H1 (cell line): ENCODE measurements around the gene RNF145. TPM values are rescaled to one million over a fixed set of nuclear protein-coding genes. Genes with fewer than 3 reads are reported as not detected.

ENCODE experiments used
- CTCF ChIA-PET: fragments of 300-600 bp; sonication (Branson Sonifier 250); formaldehyde crosslinking; loops from one replicate; lab custom pipeline; 2021; ENCODE audit not compliant: partially characterized antibody; lab: Charles Lee
- POLR2A ChIA-PET: fragments of 300-600 bp; sonication (Branson Sonifier 250); formaldehyde crosslinking; loops from one replicate; lab custom pipeline; 2021; ENCODE audit warnings: inconsistent platforms; ENCODE audit not compliant: partially characterized antibody; lab: Charles Lee
- DNase-seq, 2 experiments: peaks; one replicate each; pipeline versions ENCODE4 v3.0.0 to v3.0.0-alpha.2; 2010 to 2022; ENCODE audit warnings: low spot score in 2 of 2, low read depth in 1 of 2, mixed read lengths in 1 of 2
- FAIRE-seq: peaks from 2 replicates; lab custom pipeline; 2011; peaks lifted over from hg19 to GRCh38; lab: Jason Lieb, UNC
- H2AFZ ChIP-seq: 2 replicates; pipeline ENCODE4 v1.8.1; 2012; ENCODE audit warnings: low read length, inconsistent platforms
- H2AK5ac ChIP-seq: 2 replicates; pipeline ENCODE4 v1.6.1; 2013; ENCODE audit warnings: low read depth, low read length
- H2BK120ac ChIP-seq: replicated peaks from 2 replicates; pipeline ENCODE3; 2013; ENCODE audit warnings: low read depth, low read length, inconsistent platforms
- H2BK12ac ChIP-seq: 2 replicates; pipeline ENCODE4 v1.6.1; 2013; ENCODE audit warnings: low read depth, low read length
- H2BK15ac ChIP-seq: 2 replicates; pipeline ENCODE4 v1.6.1; 2013; ENCODE audit warnings: low read length
- H2BK20ac ChIP-seq: 2 replicates; pipeline ENCODE4 v1.6.1; 2013; ENCODE audit warnings: low read length
- H2BK5ac ChIP-seq: 2 replicates; pipeline ENCODE4 v1.6.1; 2013; ENCODE audit warnings: low read depth, low read length
- H3K14ac ChIP-seq: 2 replicates; pipeline ENCODE4 v1.6.1; 2013; ENCODE audit warnings: inconsistent platforms; ENCODE audit not compliant: insufficient read length
- H3K18ac ChIP-seq: 2 replicates; pipeline ENCODE4 v1.6.1; 2013; ENCODE audit warnings: low read length; ENCODE audit errors: extremely low read depth
- H3K23ac ChIP-seq: 2 replicates; pipeline ENCODE4 v1.6.1; 2013; ENCODE audit warnings: inconsistent platforms; ENCODE audit not compliant: insufficient read length
- H3K23me2 ChIP-seq: 2 replicates; pipeline ENCODE4 v1.6.1; 2013; ENCODE audit warnings: low read depth, low read length
- H3K27ac ChIP-seq: 2 replicates; pipeline ENCODE4 v1.6.1; 2011; ENCODE audit warnings: low read depth, low read length, inconsistent platforms
- H3K27me3 ChIP-seq, 4 experiments: replicated peaks in 1 of 4; 1 replicate in 1 of 4; 2 replicates in 3 of 4; pipeline versions ENCODE4 v1.6.1 to v1.8.1; 2011 to 2013; ENCODE audit warnings: low read length in 3 of 4, mild to moderate bottlenecking in 3 of 4, inconsistent platforms in 2 of 4, mixed read lengths in 2 of 4, moderate library complexity in 1 of 4; ENCODE audit not compliant: control insufficient read depth in 3 of 4, insufficient read depth in 3 of 4; ENCODE audit errors: extremely low read depth in 1 of 4
- H3K36me3 ChIP-seq, 4 experiments: 2 replicates each; pipeline versions ENCODE4 v1.6.1 to v1.8.1; 2011 to 2013; ENCODE audit warnings: mild to moderate bottlenecking in 4 of 4, low read length in 3 of 4, moderate library complexity in 2 of 4, control low read depth in 1 of 4, inconsistent platforms in 1 of 4; ENCODE audit not compliant: insufficient read depth in 4 of 4, control insufficient read depth in 2 of 4
- H3K4ac ChIP-seq: replicated peaks from 2 replicates; pipeline ENCODE3; 2013; ENCODE audit warnings: low read length, low read depth, mixed read lengths, inconsistent platforms; ENCODE audit not compliant: insufficient read length
- H3K4me1 ChIP-seq, 4 experiments: replicated peaks in 1 of 4; 1 replicate in 1 of 4; 2 replicates in 3 of 4; pipeline versions ENCODE4 v1.6.1 to v1.8.1; 2011 to 2013; ENCODE audit warnings: low read length in 3 of 4, inconsistent platforms in 2 of 4, mixed read lengths in 1 of 4; ENCODE audit not compliant: insufficient read depth in 4 of 4, control insufficient read depth in 3 of 4
- H3K4me2 ChIP-seq, 2 experiments: 2 replicates each; pipeline versions ENCODE4 v1.6.1 to v1.8.1; 2011 to 2013; ENCODE audit warnings: low read depth in 2 of 2, low read length in 2 of 2, control low read depth in 1 of 2, inconsistent platforms in 1 of 2, mild to moderate bottlenecking in 1 of 2; ENCODE audit not compliant: insufficient read depth in 1 of 2
- H3K4me3 ChIP-seq, 4 experiments: fragments of 200-600, 300-600 bp in 1 of 4; sonication (generic), shearing (Covaris generic), sonication (Bioruptor Twin) in 1 of 4; 2 replicates each; pipeline versions ENCODE4 v1.5.1 to v1.8.1; 2011 to 2016; ENCODE audit warnings: low read length in 4 of 4, low read depth in 3 of 4, control low read depth in 2 of 4, inconsistent platforms in 2 of 4, mild to moderate bottlenecking in 2 of 4, mixed read lengths in 1 of 4, moderate library complexity in 1 of 4; ENCODE audit not compliant: insufficient read depth in 2 of 4; ENCODE audit errors: extremely low read depth in 1 of 4
- H3K56ac ChIP-seq: replicated peaks from 2 replicates; pipeline ENCODE3; 2013; ENCODE audit warnings: low read depth, mild to moderate bottlenecking, mixed read lengths, low read length, inconsistent platforms; ENCODE audit not compliant: insufficient read length
- H3K79me1 ChIP-seq: 2 replicates; pipeline ENCODE4 v1.6.1; 2013; ENCODE audit warnings: low read depth, low read length, control low read depth
- H3K79me2 ChIP-seq, 2 experiments: 2 replicates each; pipeline versions ENCODE4 v1.6.1 to v1.8.1; 2012 to 2013; ENCODE audit warnings: low read length in 2 of 2, mild to moderate bottlenecking in 2 of 2, inconsistent platforms in 1 of 2; ENCODE audit not compliant: insufficient read depth in 2 of 2, control insufficient read depth in 1 of 2
- H3K9ac ChIP-seq, 4 experiments: replicated peaks in 1 of 4; 1 replicate in 1 of 4; 2 replicates in 3 of 4; pipeline versions ENCODE4 v1.6.1 to v1.8.1; 2011 to 2013; ENCODE audit warnings: low read depth in 3 of 4, low read length in 3 of 4, control low read depth in 2 of 4, mild to moderate bottlenecking in 2 of 4, moderate library complexity in 2 of 4, inconsistent platforms in 1 of 4; ENCODE audit errors: extremely low read depth in 1 of 4
- H3K9me3 ChIP-seq, 2 experiments: 2 replicates each; pipeline versions ENCODE4 v1.6.1 to v1.8.1; 2012 to 2013; ENCODE audit warnings: mild to moderate bottlenecking in 2 of 2, moderate library complexity in 2 of 2, control low read depth in 1 of 2, inconsistent platforms in 1 of 2, low read depth in 1 of 2, low read length in 1 of 2, mixed read lengths in 1 of 2; ENCODE audit not compliant: insufficient read depth in 2 of 2
- H4K20me1 ChIP-seq, 2 experiments: replicated peaks in 1 of 2; 2 replicates each; pipeline versions ENCODE3 to v1.8.1; 2011 to 2013; ENCODE audit warnings: inconsistent platforms in 2 of 2, low read length in 2 of 2, mild to moderate bottlenecking in 1 of 2; ENCODE audit not compliant: insufficient read depth in 2 of 2, control insufficient read depth in 1 of 2
- H4K5ac ChIP-seq: 2 replicates; pipeline ENCODE4 v1.6.1; 2013; ENCODE audit warnings: low read length, low read depth, mixed read lengths, inconsistent platforms; ENCODE audit not compliant: insufficient read length
- H4K8ac ChIP-seq: 2 replicates; pipeline ENCODE4 v1.8.0; 2013; ENCODE audit warnings: mild to moderate bottlenecking, moderate library complexity, low read length, inconsistent platforms; ENCODE audit not compliant: insufficient read depth; ENCODE audit errors: extremely low read depth
- H4K91ac ChIP-seq: replicated peaks from 2 replicates; pipeline ENCODE3; 2013; ENCODE audit warnings: low read length, mixed read lengths, inconsistent platforms; ENCODE audit not compliant: insufficient read length
- ATF2 ChIP-seq: IDR thresholded peaks from 2 replicates; pipeline ENCODE4 v1.6.1; 2012; ENCODE audit warnings: low read length, inconsistent platforms
- CBX5 ChIP-seq: fragments of 300-800, 300-1000 bp; sonication (generic); IDR thresholded peaks from 2 replicates; pipeline ENCODE4 v1.7.1; 2016; ENCODE audit warnings: antibody characterized with exemption, low read length, low read depth
- CEBPB ChIP-seq: IDR thresholded peaks from 2 replicates; pipeline ENCODE4 v1.6.1; 2012; ENCODE audit warnings: low read depth, low read length
- CHD2 ChIP-seq: IDR thresholded peaks from 2 replicates; pipeline ENCODE4 v1.6.1; 2012; ENCODE audit warnings: low read length, improper control_type of control experiment
- CTBP2 ChIP-seq: IDR thresholded peaks from 2 replicates; pipeline ENCODE4 v1.7.0; 2011; ENCODE audit warnings: borderline replicate concordance, mild to moderate bottlenecking, moderate library complexity, mixed read lengths, low read length; ENCODE audit not compliant: insufficient read depth, insufficient read length
- FOSL1 ChIP-seq: IDR thresholded peaks from 2 replicates; pipeline ENCODE4 v1.6.1; 2011; ENCODE audit warnings: mild to moderate bottlenecking, low read depth, low read length, moderate library complexity; ENCODE audit not compliant: insufficient read depth
- GABPA ChIP-seq: IDR thresholded peaks from 2 replicates; pipeline ENCODE4 v1.6.1; 2011; ENCODE audit warnings: mild to moderate bottlenecking, low read length, moderate library complexity, borderline replicate concordance; ENCODE audit not compliant: insufficient read depth
- HDAC2 ChIP-seq, 2 experiments: fragments of 300-600 bp in 1 of 2; sonication (generic) in 1 of 2; IDR thresholded peaks; 2 replicates each; pipeline ENCODE4 v1.6.1; 2011 to 2012; ENCODE audit warnings: low read depth in 2 of 2, low read length in 2 of 2, mild to moderate bottlenecking in 2 of 2, moderate library complexity in 2 of 2, borderline replicate concordance in 1 of 2, inconsistent platforms in 1 of 2
- HDAC6 ChIP-seq: IDR thresholded peaks from one replicate; pipeline ENCODE4 v1.7.1; 2012; ENCODE audit warnings: low read depth, mild to moderate bottlenecking, inconsistent platforms, low read length, moderate library complexity
- JUND ChIP-seq: IDR thresholded peaks from 2 replicates; pipeline ENCODE4 v1.6.1; 2011; ENCODE audit warnings: mild to moderate bottlenecking, improper control_type of control experiment, low read length
- KDM5A ChIP-seq: fragments of 200-600 bp; IDR thresholded peaks from 2 replicates; pipeline ENCODE4 v1.7.1; 2012; ENCODE audit warnings: mild to moderate bottlenecking, low read length, inconsistent platforms, mixed read lengths
- MAFK ChIP-seq: IDR thresholded peaks from 2 replicates; pipeline ENCODE4 v1.6.1; 2012; ENCODE audit warnings: low read depth, mild to moderate bottlenecking, improper control_type of control experiment, low read length
- POLR2A ChIP-seq, 2 experiments: IDR thresholded peaks; 1 replicate in 1 of 2; 2 replicates in 1 of 2; pipeline ENCODE4 v1.6.1; 2011; ENCODE audit warnings: low read depth in 2 of 2, low read length in 2 of 2, mild to moderate bottlenecking in 2 of 2; ENCODE audit errors: control extremely low read depth in 1 of 2
- WGBS, 2 experiments: shearing (Covaris generic) in 1 of 2; methylation state at CpG; one replicate each; pipeline versions ENCODE4 v1.1.6 to v1.1.7; 2013 to 2015; ENCODE audit warnings: low lambda C conversion rate in 2 of 2, mixed read lengths in 2 of 2, inconsistent platforms in 1 of 2, low coverage in 1 of 2, missing lambda C conversion rate in 1 of 2; ENCODE audit not compliant: insufficient replicate concordance in 2 of 2, insufficient coverage in 1 of 2, insufficient read length in 1 of 2; ENCODE audit errors: extremely low coverage in 1 of 2, missing lambda C conversion rate in 1 of 2; 5-methylcytosine and 5-hydroxymethylcytosine counted together
- polyA plus RNA-seq, 7 experiments: library from polyadenylated mRNA; depleted of rRNA in 3 of 7; stranded (reverse) in 5 of 7; unstranded in 2 of 7; fragments of >200 nt in 5 of 7; fragments of 200-250 nt in 2 of 7; gene quantifications; 1 replicate in 5 of 7; 2 replicates in 1 of 7; 4 replicates in 1 of 7; pipeline versions ENCODE4 v1.2.1 to v1.2.3, GENCODE V29; 2011 to 2013; ENCODE audit warnings: missing spikeins in 2 of 7, mixed read lengths in 2 of 7
- total RNA-seq: library from RNA; stranded (reverse); fragmentation: NEBNext Ultra II Directional; extraction: Animal tissue kit (Norgen Biotek cat#: 25700); gene quantifications from 2 replicates; pipeline ENCODE4 v1.2.1, GENCODE V29; 2021

Gene RNF145
- total and polyA plus RNA-seq, 2 of the 8 experiments (the other 6 are each of a cell fraction or from before 2014, with no cell fraction given), result 34.2 to 72.5 TPM

- no peak overlapping the region for H2BK12ac ChIP-seq
- H4K91ac ChIP-seq, result no peak overlapping the region
- H3K4me1 ChIP-seq, result peaks cover 0 to 3% (median 1%) of the 10 kb centered on the region in 4 experiments; a peak in 3 of 7 replicates
- no peak overlapping the region for H2BK5ac ChIP-seq
- ChIA-PET CTCF (interaction anchor here (0.6 kb wide), 1 partner anchor 24 kb away, joined by 3 read pairs; no protein-coding TSS in a partner anchor), POLR2A (no interaction called here)
- H4K20me1 ChIP-seq, result peaks cover 5 to 6% of the 10 kb centered on the region in 2 experiments
- no peak overlapping the region for H3K18ac ChIP-seq
- H3K23ac ChIP-seq, result no peak overlapping the region
- no peak overlapping the region for H4K8ac ChIP-seq
- H3K36me3 ChIP-seq, result no peaks in the 10 kb centered on the region; a peak in 1 of 8 replicates
- no peak overlapping the region for H2AFZ ChIP-seq
- H3K27ac ChIP-seq, result no peak overlapping the region
- H4K5ac ChIP-seq, result no peak overlapping the region
- no peaks in the 10 kb centered on the region for H3K9me3 ChIP-seq
- H2BK15ac ChIP-seq, result no peak overlapping the region
- no peak overlapping the region for H3K4me2 ChIP-seq
- no peak overlapping the region for H3K4ac ChIP-seq
- no peak for DNase-seq
- WGBS, 2 experiments, result 84% methylated on average over 2 of the region's 2 CpGs; no CpG with 5 or more reads in 1 of the 2 experiments
- FAIRE-seq, result no peak
- peaks cover 2% of the 10 kb centered on the region; the same call in 1 of the 2 replicates for H3K79me1 ChIP-seq
- H3K27me3 ChIP-seq, result no peaks in the 10 kb centered on the region
- H2BK120ac ChIP-seq, result no peak overlapping the region
- no peak overlapping the region for H2BK20ac ChIP-seq
- no peak overlapping the region for H3K9ac ChIP-seq
- H3K79me2 ChIP-seq, result peaks cover 4 to 92% of the 10 kb centered on the region in 2 experiments; a peak in 3 of 4 replicates
- H3K23me2 ChIP-seq, result peaks cover 8% of the 10 kb centered on the region
- no peak overlapping the region for H3K4me3 ChIP-seq
- no peak overlapping the region for H3K56ac ChIP-seq
- no peak overlapping the region for H2AK5ac ChIP-seq
- no peak overlapping the region for H3K14ac ChIP-seq
- TF ChIP-seq CTBP2 (no peak), JUND (no peak), ATF2 (no peak), CBX5 (no peak), CHD2 (no peak), KDM5A (no peak), FOSL1 (no peak), MAFK (no peak), HDAC6 (no peak), HDAC2 (IDR thresholded peaks at IDR 0.05; ENCODE audit: borderline replicate concordance in 1 of 2, low read depth in 2 of 2, low read length in 2 of 2) (no peak), CEBPB (no peak), POLR2A (IDR thresholded peaks at IDR 0.05; ENCODE audit: control extremely low read depth in 1 of 2, low read depth in 2 of 2, low read length in 2 of 2) (no peak), GABPA (no peak)
These were observed 6.0 kb downstream of the RNF145 start for GRCh38 chr5:159203351-159203750.
